NB4 (cell line): ENCODE results near the gene SMIM38.
A peak's percentile ranks its signal among the peaks of the same experiment; 100 is the strongest.

ENCODE experiments used
- DNase-seq: peaks from one replicate; pipeline ENCODE4 v3.0.0; 2010; ENCODE audit warnings: low read depth
- H3K4me3 ChIP-seq: one replicate; pipeline ENCODE4 v1.5.1; 2011; ENCODE audit warnings: mild to moderate bottlenecking, low read depth, low read length, moderate library complexity
- CTCF ChIP-seq: IDR thresholded peaks from one replicate; pipeline ENCODE4 v1.5.1; 2012; ENCODE audit warnings: low read depth, low read length
- MAX ChIP-seq: IDR thresholded peaks from 2 replicates; pipeline ENCODE4 v1.6.1; 2011; ENCODE audit warnings: low read depth, low read length
- MYC ChIP-seq: IDR thresholded peaks from 2 replicates; pipeline ENCODE4 v1.6.1; 2011; ENCODE audit warnings: low read depth, low read length
- POLR2A ChIP-seq: IDR thresholded peaks from 2 replicates; pipeline ENCODE4 v1.6.1; 2011; ENCODE audit warnings: mild to moderate bottlenecking; ENCODE audit not compliant: insufficient read length; ENCODE audit errors: extremely low read depth

The SMIM38 gene

GRCh38 chr11:69140635-69141034, 15.1 kb upstream of the SMIM38 start:
- TF ChIP-seq MYC (no peak), MAX (no peak), POLR2A (no peak), CTCF (no peak)
- H3K4me3 ChIP-seq, result no peak overlapping the region
- DNase-seq, result no peak

- TF ChIP-seq POLR2A, result no peak
- no peak for TF ChIP-seq CTCF
- no peak for TF ChIP-seq MAX
- TF ChIP-seq MYC, result no peak
- H3K4me3 ChIP-seq, result no peak overlapping the region
- DNase-seq, result peak; percentile 27
Measured at GRCh38 chr11:69141742-69142141, 14.0 kb upstream of the SMIM38 start.

GRCh38 chr11:69142895-69143294, 12.8 kb upstream of the SMIM38 start:
- H3K4me3 ChIP-seq, result no peak overlapping the region
- DNase-seq, result peak; percentile 56
- TF ChIP-seq MAX, result 0 out of 2 replicates have a peak, but pooled peaks have one; percentile 13
- no peak for TF ChIP-seq POLR2A
- no peak for TF ChIP-seq MYC
- no peak for TF ChIP-seq CTCF

- H3K4me3 ChIP-seq, result no peak overlapping the region
- no peak for DNase-seq
- no peak for TF ChIP-seq MYC
Measured at GRCh38 chr11:69144316-69145049, 11.3 kb upstream of the SMIM38 start.

- TF ChIP-seq POLR2A, result no peak
- TF ChIP-seq MYC, result no peak
- TF ChIP-seq CTCF, result no peak
- TF ChIP-seq MAX, result no peak
- no peak overlapping the region for H3K4me3 ChIP-seq
- no peak for DNase-seq
Measured at GRCh38 chr11:69145050-69145380, 10.7 kb upstream of the SMIM38 start.

- no peak overlapping the region for H3K4me3 ChIP-seq
- TF ChIP-seq MYC (no peak), MAX (no peak), POLR2A (no peak), CTCF (no peak)
- DNase-seq, result no peak
Measured at GRCh38 chr11:69148377-69148762, 7.4 kb upstream of the SMIM38 start.
